Panc1 (cell line): ENCODE measurements around the gene ITPKB. TPM values are rescaled to one million over a fixed set of nuclear protein-coding genes. Genes with fewer than 3 reads are reported as not detected.

Experiments used
- ATAC-seq: fragments of 200-7000 bp; cut with Tn5 transposase; 2 replicates; pipeline ENCODE4 v1.9.1; 2020; ENCODE audit warnings: mild to moderate bottlenecking, moderate library complexity
- BruUV-seq: library from RNA; stranded (reverse); fragments of 400-500 nt; replicated peaks from 2 replicates; lab custom pipeline; 2021; lab: Mats Ljungman, UMichigan
- CTCF ChIA-PET: fragments of 300-600 bp; sonication (Branson Sonifier 250); formaldehyde crosslinking; loops from one replicate; lab custom pipeline; 2022; ENCODE audit warnings: antibody characterized with exemption; lab: Charles Lee
- POLR2A ChIA-PET: fragments of 300-600 bp; sonication (Branson Sonifier 250); formaldehyde crosslinking; loops from one replicate; lab custom pipeline; 2022; ENCODE audit warnings: antibody characterized with exemption; lab: Charles Lee
- DNase-seq: peaks from one replicate; pipeline ENCODE4 v3.0.0-alpha.2; 2010; ENCODE audit warnings: low read depth, low spot score
- H3K27ac ChIP-seq: 2 replicates; pipeline ENCODE4 v1.5.1; 2011; ENCODE audit warnings: mild to moderate bottlenecking, low read length, inconsistent platforms
- H3K27me3 ChIP-seq: fragments of 200-500 bp; sonication (Bioruptor generic); 2 replicates; pipeline ENCODE4 v1.6.0; 2014; ENCODE audit warnings: low read length, inconsistent platforms; ENCODE audit not compliant: control insufficient read depth, insufficient read depth
- H3K36me3 ChIP-seq: fragments of 200-500 bp; sonication (Bioruptor generic); 2 replicates; pipeline ENCODE4 v1.5.1; 2014; ENCODE audit warnings: inconsistent platforms, mild to moderate bottlenecking, low read length, moderate library complexity; ENCODE audit not compliant: control insufficient read depth, insufficient read depth
- H3K4me1 ChIP-seq: 2 replicates; pipeline ENCODE4 v1.5.1; 2011; ENCODE audit warnings: inconsistent platforms, mild to moderate bottlenecking, low read length, moderate library complexity; ENCODE audit not compliant: control insufficient read depth, insufficient read depth
- H3K4me3 ChIP-seq, 2 experiments: 2 replicates each; pipeline ENCODE4 v1.5.1; 2011 to 2012; ENCODE audit warnings: low read depth in 2 of 2, low read length in 2 of 2, mild to moderate bottlenecking in 2 of 2, inconsistent platforms in 1 of 2, moderate library complexity in 1 of 2
- H3K9me3 ChIP-seq: fragments of 200-500 bp; sonication (Bioruptor generic); 2 replicates; pipeline ENCODE4 v1.5.1; 2014; ENCODE audit warnings: low read depth, mild to moderate bottlenecking, inconsistent platforms, low read length, moderate library complexity; ENCODE audit not compliant: control insufficient read depth, insufficient read depth
- POLR2AphosphoS5 ChIP-seq: IDR thresholded peaks from 2 replicates; pipeline ENCODE4 v1.6.1; 2012; ENCODE audit warnings: mild to moderate bottlenecking, low read depth, low read length, moderate library complexity
- SIN3A ChIP-seq: IDR thresholded peaks from 2 replicates; pipeline ENCODE4 v1.6.1; 2012; ENCODE audit warnings: low read depth, mild to moderate bottlenecking, low read length, moderate library complexity, borderline replicate concordance; ENCODE audit not compliant: insufficient read depth
- TCF7L2 ChIP-seq: IDR thresholded peaks from 2 replicates; pipeline ENCODE4 v1.6.1; 2011; ENCODE audit warnings: mild to moderate bottlenecking, low read depth, low read length, inconsistent platforms
- in situ Hi-C: cut with HindIII; loops from 2 replicates; pipeline ENCODE4 v1.10.0; 2016; ENCODE audit warnings: low sequenced_read_pairs, low pct_unique_long_range_greater_than_20kb
- intact Hi-C: fragments of 100-400 bp; cut with micrococcal nuclease; formaldehyde crosslinking; loops from one replicate; pipeline ENCODE4 v1.10.0; 2022; ENCODE audit not compliant: unreplicated experiment
- total RNA-seq: library from RNA; stranded (reverse); gene quantifications from one replicate; pipeline ENCODE4 v1.2.1, GENCODE V29; 2021; ENCODE audit not compliant: unreplicated experiment
- TF ChIP-seq, protein P1 (sequence below), 2 experiments: IDR thresholded peaks; 2 replicates each; pipeline ENCODE4 v1.6.1; 2011 to 2012; ENCODE audit warnings: low read depth in 2 of 2, control low read depth in 1 of 2, low read length in 1 of 2, mild to moderate bottlenecking in 1 of 2, moderate library complexity in 1 of 2; ENCODE audit not compliant: insufficient read depth in 1 of 2
- TF ChIP-seq, protein P2 (sequence below): fragments of 450-650 bp; IDR thresholded peaks from 2 replicates; pipeline ENCODE4 v1.5.1; 2017; ENCODE audit warnings: mild to moderate bottlenecking

The ITPKB gene
- total RNA-seq, 1 experiment from 2014 or later = 10.9 TPM

DNA sequence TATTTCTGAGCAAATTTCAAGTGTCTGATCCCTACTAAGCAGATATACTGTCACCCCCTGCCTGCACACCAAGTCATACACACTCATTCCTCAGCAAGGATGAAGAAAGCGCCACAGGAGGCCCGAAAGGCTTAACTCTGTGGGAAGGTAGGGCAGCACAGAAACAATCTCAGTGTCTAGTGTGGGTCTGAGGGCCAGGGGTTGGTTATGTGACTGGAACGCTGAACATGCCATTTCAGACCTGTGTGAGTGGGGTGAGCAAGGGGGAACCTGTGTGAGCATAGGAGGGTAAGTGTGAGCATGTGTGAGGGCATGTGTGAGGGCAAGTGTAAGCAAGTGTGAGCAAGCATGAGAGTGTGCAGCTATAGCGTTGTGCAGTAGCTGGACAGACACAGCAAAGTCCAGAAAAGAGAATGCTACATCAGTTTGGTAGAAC, 6.2 kb downstream of the ITPKB start:
- in situ Hi-C loops = no loop called here

DNA sequence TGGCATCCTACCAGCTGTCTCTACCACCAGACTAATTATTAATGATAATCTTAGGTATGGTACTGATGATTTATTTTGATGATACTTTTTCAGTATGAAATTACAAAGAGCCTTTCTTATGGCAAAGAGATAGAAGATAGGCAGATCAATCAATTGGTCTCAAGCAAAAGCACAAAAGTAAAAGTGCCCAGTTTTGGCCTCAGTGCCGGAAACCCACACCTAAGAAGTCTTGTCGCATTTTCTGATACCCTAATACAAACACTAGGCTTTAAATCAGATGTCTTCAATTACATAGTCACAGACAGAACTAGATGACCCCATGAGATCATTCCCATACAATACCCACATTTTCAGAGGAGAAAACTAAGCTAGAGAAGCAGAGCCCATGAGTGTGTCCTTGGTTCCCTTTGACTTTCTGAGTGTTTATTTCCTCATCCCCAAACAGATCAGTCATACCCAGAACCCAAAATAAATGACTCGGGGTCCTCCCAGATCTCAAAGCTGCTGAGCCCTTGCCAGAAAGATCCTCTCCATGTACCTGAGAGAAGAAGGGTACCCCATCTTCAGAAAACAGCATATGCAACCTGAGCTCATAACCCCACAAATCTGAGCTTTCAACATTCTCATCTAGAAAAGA, 7.7 kb downstream of the ITPKB start:
- no peaks in the 10 kb centered on the region for H3K4me1 ChIP-seq
- BruUV-seq = no TSS peak
- no peak for ATAC-seq
- no peaks in the 10 kb centered on the region for H3K9me3 ChIP-seq
- TF ChIP-seq, protein P1, sequence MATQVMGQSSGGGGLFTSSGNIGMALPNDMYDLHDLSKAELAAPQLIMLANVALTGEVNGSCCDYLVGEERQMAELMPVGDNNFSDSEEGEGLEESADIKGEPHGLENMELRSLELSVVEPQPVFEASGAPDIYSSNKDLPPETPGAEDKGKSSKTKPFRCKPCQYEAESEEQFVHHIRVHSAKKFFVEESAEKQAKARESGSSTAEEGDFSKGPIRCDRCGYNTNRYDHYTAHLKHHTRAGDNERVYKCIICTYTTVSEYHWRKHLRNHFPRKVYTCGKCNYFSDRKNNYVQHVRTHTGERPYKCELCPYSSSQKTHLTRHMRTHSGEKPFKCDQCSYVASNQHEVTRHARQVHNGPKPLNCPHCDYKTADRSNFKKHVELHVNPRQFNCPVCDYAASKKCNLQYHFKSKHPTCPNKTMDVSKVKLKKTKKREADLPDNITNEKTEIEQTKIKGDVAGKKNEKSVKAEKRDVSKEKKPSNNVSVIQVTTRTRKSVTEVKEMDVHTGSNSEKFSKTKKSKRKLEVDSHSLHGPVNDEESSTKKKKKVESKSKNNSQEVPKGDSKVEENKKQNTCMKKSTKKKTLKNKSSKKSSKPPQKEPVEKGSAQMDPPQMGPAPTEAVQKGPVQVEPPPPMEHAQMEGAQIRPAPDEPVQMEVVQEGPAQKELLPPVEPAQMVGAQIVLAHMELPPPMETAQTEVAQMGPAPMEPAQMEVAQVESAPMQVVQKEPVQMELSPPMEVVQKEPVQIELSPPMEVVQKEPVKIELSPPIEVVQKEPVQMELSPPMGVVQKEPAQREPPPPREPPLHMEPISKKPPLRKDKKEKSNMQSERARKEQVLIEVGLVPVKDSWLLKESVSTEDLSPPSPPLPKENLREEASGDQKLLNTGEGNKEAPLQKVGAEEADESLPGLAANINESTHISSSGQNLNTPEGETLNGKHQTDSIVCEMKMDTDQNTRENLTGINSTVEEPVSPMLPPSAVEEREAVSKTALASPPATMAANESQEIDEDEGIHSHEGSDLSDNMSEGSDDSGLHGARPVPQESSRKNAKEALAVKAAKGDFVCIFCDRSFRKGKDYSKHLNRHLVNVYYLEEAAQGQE (IDR thresholded peaks at IDR 0.05; ENCODE audit: insufficient read depth in 1 of 2, low read depth in 2 of 2, low read length in 1 of 2) = no peak
- TF ChIP-seq POLR2AphosphoS5 = no peak
- TF ChIP-seq, protein P2, sequence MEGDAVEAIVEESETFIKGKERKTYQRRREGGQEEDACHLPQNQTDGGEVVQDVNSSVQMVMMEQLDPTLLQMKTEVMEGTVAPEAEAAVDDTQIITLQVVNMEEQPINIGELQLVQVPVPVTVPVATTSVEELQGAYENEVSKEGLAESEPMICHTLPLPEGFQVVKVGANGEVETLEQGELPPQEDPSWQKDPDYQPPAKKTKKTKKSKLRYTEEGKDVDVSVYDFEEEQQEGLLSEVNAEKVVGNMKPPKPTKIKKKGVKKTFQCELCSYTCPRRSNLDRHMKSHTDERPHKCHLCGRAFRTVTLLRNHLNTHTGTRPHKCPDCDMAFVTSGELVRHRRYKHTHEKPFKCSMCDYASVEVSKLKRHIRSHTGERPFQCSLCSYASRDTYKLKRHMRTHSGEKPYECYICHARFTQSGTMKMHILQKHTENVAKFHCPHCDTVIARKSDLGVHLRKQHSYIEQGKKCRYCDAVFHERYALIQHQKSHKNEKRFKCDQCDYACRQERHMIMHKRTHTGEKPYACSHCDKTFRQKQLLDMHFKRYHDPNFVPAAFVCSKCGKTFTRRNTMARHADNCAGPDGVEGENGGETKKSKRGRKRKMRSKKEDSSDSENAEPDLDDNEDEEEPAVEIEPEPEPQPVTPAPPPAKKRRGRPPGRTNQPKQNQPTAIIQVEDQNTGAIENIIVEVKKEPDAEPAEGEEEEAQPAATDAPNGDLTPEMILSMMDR = no peak
- TF ChIP-seq TCF7L2 = no peak
- no peak for TF ChIP-seq SIN3A
- intact Hi-C loops (no loop called here), in situ Hi-C loops (no loop called here)
- CTCF ChIA-PET = interaction anchor here (0.6 kb wide), 1 partner anchor 65 kb away, joined by 6 read pairs; no protein-coding TSS in a partner anchor
- H3K27me3 ChIP-seq = no peaks in the 10 kb centered on the region
- no peaks in the 10 kb centered on the region for H3K36me3 ChIP-seq
- POLR2A ChIA-PET = no interaction called here
- no peak overlapping the region for H3K27ac ChIP-seq
- DNase-seq = no peak
- peak overlapping the region in 1 of 2 experiments; percentile 1; a peak in 1 of 4 replicates for H3K4me3 ChIP-seq

More for the DNA sequence above, 6.2 kb downstream of the ITPKB start:
- ChIA-PET CTCF (no interaction called here), POLR2A (interaction anchor here (0.5 kb wide), 1 partner anchor 1327 kb away, joined by 4 read pairs; no protein-coding TSS in a partner anchor)
- Histone ChIP-seq H3K4me3 (peak overlapping the region in 1 of 2 experiments; percentile 41; a peak in 2 of 4 replicates), H3K27me3 (no peaks in the 10 kb centered on the region), H3K4me1 (no peaks in the 10 kb centered on the region), H3K27ac (no peak overlapping the region), H3K9me3 (no peaks in the 10 kb centered on the region), H3K36me3 (no peaks in the 10 kb centered on the region)
- BruUV-seq = no TSS peak
- no peak for ATAC-seq
- DNase-seq = no peak
- intact Hi-C loops = no loop called here
- TF ChIP-seq TCF7L2 = no peak
- TF ChIP-seq POLR2AphosphoS5 = no peak
- TF ChIP-seq, protein P2 = no peak
- no peak for TF ChIP-seq SIN3A
- TF ChIP-seq, protein P1 (IDR thresholded peaks at IDR 0.05; ENCODE audit: insufficient read depth in 1 of 2, low read depth in 2 of 2, low read length in 1 of 2) = no peak
